Erythroblast (primary cell): ENCODE data around the gene SLX1B.
"Not testable (repeated sequence)": the region's sequence is repeated elsewhere in the genome, so short reads cannot be mapped to it uniquely, and the experiment has no call there.

Experiments used
- DNase-seq, 2 experiments: peaks; one replicate each; lab custom pipeline; 2025; lab: John Stamatoyannopoulos, UW

The SLX1B gene

DNA sequence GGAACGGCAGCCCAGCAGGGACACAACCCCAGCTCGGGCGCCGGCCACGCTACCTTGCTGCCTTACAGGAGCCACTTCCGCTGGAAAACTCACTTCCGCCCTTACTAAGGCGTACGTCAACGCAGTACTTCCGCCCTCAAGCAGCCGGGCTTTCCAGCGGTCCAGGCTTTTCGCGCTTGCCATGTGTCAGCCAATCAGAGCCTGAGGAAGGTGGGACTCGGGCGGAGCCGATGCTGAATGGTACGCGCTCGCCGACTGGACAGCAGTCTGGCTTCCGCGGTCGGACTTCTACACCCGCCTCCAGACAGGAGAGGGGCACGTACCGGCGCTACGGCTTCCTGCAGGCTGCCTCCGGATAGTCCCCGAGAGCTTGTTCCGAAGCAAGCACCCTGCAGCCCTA, at the start of gene SLX1B, which contains the start of gene BOLA2:
Gene SLX1B (plus strand): TSS at position 265 of the 400 bp plus-strand sequence.
Gene BOLA2 (minus strand): TSS at position 83 of the 400 bp plus-strand sequence. CDS start 98 bp downstream, outside the sequence.
- not testable (repeated sequence) for DNase-seq

DNA sequence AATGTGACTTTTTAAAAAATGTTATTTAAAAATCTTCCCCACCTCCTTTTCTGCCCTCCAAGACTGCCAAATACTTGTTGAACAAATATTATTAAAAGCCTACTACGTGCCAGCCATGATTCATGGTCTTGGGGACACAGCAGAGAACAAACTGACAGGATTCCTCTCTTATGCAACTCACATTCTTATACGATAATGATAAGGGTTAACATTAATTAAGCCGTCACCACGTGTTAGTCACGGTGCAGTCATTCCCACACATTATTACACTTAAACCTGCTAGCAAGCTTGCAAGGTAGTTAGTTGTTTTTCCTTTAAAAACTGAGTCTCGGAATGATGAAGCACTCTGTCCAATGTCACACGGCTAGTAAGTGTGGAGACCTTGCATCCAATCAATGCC, 49.1 kb upstream of the SLX1B start:
- not testable (repeated sequence) for DNase-seq

DNA sequence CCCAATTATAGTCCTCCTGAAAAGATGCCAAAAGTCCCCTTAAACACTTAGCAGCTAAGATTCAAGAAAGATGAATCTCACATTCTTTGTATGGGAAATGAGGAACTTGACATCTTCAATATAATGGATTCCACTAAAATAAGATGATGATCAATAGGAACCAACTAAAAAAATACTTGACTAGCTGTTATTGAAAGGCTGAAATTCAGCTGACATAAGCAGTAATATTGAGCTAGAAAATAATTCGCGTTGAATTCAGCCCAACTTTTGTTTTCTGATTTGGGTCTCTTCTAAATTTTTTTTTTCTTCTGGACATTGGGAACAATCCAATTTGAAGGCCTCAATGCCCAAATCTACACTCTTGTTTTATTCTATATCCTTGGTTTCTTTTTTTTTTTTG, 30.7 kb upstream of the SLX1B start:
- DNase-seq, result not testable (repeated sequence)

DNA sequence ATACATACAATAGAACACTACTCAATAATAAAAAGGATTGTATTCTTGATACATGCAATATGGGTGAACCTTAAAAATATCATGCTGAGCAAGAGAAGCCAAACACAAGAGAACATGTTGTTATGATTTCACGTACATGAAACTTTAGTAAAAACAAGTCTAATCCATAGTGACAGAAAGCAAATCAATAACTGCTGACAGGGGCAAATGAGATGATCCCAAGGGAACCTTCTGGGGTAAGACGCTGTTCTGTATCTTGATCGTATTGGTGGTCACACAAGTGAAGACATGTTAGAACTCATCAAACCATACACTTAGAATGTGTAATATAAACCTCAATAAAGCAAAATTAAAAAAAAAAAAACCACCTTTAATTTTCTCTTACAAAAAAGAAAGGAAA, 28.9 kb upstream of the SLX1B start:
- not testable (repeated sequence) for DNase-seq

DNA sequence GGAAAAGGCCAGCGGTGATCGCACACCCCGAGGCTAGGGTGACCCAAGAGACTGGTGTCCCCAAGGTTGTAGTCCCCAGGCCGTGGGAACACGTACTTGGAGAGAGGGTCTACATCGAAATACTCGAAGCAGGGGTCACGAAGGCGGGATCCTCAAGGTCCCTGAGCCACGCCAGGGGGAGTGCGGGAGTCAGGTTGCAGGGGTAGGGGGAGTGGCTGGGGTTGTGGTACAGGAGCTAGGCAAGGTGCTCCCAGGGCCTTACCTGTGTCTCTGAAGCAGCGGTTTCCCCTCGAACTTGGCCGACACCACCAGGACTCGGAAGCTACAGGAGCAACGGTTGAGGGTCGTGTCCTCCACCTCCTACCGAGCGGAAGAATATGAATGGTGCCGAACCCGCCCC, 579 bp upstream of the SLX1B start:
- not testable (repeated sequence) for DNase-seq

DNA sequence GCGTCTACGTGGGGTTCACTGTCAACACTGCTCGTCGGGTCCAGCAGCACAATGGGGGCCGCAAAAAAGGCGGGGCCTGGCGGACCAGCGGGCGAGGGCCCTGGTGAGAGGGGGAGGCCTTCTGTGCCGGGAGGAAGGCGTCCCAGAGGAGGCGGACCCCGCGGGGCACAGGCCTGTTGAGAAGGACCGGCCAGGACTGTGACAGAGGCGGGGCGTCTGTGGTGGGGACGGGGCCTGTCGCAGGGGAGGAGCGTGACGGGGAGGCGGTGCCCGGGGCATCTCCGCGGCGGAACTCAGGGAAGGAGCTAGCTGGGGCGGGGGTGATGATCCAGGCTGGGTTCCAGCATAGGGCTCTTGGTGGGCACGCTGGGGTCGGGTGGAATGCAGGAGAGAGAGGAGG, 495 bp downstream of the SLX1B start:
- DNase-seq, result not testable (repeated sequence)

DNA sequence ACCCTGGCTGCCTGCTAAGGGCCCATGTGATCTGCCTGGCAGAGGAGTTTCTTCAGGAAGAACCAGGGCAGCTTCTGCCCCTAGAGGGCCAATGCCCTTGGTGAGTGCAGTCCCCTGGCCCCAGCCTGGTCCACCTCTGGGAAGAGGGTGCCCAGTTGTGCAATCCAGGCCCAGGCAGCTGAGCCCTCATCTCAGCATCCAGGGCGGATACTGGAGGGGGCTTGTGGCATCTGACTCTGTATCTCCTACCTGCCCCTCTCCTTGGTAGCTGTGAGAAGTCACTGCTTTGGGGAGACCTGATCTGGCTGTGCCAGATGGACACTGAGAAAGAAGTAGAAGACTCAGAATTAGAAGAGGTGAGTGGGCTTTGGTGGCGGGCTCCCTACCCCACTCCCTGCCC, 3.3 kb downstream of the SLX1B start:
- not testable (repeated sequence) for DNase-seq

DNA sequence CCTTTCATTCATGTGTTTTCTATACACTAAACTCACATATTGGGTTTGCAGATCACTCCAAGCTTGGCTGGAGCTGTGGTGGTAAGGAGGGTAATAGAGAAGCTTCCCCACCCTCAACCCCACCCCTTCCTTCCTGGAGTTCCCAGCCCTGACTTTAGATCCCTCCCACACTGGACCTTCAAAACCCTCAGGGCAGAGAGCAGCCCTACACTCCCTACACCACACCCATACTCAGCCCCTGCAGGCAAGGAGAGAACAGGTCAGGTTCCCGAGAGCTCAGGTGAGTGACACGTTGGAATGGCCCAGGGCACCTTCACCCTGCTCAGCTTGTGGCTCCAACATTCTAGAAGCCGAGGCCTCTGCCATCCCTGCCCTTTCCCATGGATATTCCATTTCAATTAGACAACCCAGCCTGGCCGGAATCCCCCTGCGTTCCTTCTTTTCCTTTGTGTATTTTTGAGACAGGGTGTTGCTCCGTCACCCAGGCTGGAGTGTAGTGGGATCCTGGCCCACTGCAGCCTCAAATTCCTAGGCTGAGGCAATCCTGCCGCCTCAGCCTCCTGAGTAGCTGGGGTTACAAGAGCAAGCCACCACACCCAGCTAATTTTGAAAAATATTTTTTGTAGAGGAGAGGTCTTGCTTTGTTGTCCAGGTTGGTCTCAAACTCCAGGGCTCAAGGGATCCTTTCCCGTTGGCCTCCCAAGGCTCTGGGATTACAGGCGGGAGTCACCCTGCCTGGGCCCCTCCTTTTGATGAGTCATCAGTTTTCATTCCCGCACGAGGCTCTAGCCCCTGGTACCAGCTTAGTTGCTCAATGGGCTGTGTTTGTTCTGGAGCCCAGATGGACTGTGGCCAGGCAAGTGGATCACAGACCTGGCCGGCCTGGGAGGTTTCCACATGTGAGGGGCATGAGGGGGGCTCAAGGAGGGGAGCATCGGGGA, 5.6 kb downstream of the SLX1B start, which contains the start of gene SULT1A4:
Gene SULT1A4 (plus strand): TSS at position 208 of the 941 bp plus-strand sequence. CDS start 1,473 bp downstream, outside the sequence.
- DNase-seq, result not testable (repeated sequence)

DNA sequence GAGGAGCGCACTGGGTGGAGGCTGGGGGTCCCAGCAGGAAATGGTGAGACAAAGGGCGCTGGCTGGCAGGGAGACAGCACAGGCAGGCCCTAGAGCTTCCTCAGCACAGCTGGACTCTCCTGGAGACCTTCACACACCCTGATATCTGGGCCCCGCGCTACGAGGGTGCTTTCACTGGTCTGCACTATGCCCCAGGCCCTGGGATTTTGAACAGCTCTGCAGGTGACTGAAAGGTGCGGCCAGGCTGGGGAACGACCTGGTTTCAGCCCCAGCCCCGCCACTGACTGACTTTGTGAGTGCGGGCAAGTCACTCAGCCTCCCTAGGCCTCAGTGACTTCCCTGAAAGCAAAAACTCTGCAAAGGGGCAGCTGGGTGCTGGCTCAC, 6.3 kb downstream of the SLX1B start:
- DNase-seq, result not testable (repeated sequence)

DNA sequence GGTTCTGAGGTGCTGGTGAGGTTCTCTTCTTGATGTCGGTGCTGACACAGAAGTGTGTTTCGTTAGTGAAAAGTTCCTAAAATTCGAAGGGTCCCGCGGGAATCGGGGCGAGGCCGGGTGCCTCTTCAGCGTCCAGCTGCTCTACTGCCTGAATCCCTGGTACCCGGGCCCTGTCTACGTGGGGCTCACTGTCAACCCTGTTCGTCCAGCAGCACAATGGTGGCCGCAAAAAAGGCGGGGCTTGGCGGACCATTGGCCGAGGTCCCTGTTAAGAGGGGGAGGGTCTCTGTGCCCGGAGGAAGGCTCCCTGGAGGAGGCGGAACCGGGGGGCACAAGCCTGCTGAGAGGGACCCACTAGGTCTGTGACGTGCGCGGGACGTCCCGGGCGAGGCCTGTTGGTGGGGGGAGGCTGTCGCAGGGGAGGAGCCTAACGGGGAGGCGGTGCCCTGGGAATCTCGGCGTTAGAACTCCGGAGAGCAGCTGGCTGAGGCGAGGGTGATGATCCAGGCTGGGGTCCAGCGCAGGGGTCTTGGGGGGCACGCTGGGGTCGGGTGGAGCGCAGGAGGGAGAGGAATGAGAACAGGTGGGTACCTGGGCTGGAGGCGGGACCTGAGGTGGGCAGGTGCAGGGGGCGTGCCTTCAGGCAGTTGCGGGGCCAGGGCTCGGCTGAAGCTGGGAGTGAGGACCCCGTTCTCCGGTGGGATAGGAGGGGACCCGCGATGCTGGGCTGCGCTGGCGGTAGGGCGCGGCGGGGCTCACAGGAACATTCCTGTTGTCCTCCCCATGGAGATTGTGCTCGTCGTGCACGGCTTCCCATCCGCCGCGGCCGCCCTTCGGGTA, 11.9 kb downstream of the SLX1B start:
- DNase-seq, result not testable (repeated sequence)

DNA sequence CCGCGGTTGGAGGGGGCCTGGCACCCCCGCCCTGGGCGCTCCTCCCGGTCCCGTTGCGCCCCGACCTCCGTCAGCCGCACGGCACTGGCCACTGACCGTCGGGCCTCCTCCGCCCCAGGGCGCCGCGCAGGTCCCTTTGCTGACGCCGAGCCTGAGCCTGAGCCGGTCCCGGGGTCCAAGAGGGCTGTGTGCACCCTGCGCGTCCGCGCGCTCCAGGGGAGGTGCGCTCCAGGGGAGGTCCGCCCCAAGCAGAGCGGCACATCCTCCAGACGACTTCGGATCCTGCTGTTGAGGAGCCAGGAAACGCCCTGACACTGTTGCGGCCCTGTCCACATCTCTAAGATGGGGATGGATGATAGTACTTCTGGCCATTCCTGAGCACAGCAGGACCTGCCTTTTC, 12.6 kb downstream of the SLX1B start:
- DNase-seq, result not testable (repeated sequence)

DNA sequence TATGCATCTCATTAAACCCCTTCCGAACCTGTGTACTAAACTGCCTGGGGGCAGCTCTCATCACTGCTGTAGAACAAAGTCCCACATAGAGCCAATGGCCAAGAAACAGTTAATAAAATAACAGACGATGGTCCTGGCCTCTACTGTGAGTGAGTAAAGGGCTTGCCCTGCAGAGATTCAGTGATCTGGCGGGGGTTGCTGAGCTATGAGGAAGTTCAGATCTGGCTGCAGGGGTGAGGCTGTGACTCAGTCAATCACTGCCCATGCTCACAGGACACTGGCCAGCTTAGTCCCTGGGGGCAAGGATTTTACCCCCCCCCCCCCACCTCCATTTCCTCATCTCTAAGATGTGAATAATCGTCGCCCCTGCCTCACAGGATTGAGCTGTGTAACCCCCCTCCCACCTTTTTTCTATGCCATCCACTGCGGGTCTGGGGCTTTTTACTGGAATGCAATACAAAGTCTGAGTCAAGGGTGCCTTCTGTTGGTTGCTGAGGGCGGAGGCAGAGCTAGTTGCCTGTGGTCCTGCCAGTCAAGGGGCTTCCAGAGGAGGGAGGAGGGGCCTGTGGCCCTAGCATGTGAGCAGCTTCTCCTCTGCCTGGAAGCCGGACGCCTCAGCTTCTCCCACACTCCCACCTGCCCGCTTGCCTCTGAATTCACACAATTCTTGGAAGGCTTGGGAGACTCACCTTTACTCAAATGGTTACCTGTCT, 13.5 kb downstream of the SLX1B start:
- not testable (repeated sequence) for DNase-seq

DNA sequence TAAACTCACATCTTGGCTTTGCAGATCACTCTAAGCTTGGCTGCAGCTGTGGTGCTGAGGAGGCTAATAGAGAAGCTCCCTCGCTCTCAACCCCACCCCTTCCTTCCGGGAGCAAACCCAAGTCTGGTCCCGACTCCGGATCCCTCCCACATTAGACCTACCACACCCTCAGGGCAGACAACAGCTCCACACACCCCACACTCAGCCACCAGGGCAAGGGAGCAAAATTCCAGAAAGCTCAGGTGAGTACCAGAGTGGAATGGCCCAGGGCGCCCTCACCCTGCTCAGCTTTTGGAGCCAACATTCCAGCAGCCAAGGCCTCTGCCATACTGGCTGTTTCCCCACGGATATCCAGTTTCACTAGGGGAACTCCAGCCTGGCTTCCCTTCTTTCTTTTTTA, 15.3 kb downstream of the SLX1B start:
- DNase-seq, result not testable (repeated sequence)

DNA sequence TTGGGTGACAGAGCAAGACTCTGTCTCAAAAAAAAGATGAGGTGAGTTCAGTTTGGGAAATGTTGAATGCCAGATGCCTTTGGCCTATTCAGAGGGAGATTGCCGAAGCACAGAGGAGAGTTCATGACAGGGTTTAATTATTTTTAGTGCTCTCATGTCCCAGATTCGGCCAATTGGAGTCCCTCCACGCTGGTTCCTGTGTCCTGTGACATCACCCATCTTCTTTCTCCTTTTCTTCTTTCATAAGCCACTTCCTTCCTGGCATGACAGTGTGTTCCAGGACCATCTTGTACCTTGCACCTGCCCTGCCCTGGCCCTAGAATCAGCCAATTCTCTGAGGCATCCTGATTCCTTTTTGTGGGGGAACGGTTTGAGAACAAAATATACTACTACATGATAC, 17.7 kb downstream of the SLX1B start:
- not testable (repeated sequence) for DNase-seq

DNA sequence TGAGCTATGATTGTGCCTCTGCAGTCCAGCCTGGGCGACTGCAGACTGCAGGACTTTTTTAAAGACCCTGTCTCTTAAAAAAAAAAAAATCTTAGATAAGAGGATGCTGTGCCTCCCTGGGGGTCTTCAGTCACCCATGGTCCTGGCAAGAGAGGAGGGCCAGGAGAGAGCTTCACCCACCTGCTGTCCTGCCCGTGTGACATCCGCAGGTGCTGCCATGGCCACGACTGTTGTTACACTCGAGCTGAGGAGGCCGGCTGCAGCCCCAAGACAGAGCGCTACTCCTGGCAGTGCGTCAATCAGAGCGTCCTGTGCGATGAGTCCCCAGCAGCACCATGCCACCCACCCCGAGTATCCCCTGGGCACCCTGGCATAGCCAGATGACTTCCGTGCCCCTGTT, 27.9 kb downstream of the SLX1B start:
- not testable (repeated sequence) for DNase-seq

DNA sequence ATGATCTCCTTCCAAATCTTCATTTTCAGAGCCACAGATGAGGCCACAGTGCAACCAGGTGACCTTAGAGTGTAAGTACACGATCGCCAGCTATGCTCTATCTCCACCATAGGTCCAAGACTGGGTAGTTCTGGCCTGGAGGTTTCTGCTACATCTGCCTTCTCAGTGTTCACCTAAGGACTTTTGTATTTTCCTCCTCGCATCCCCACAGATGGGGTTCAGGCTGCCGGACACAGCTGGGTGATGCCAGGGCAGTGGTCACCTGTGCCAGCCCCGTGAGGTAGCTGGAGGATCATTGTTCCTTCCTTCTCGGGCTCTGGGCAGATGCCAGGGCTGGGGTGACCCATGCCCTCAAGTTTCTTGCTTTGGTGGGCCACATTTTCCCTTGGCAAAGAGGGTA, 52.0 kb downstream of the SLX1B start, which contains the start of gene NPIPB12:
Gene NPIPB12 (minus strand): TSS at position 101 of the 400 bp plus-strand sequence.
- not testable (repeated sequence) for DNase-seq
